H1 (cell line): ENCODE results near the gene NBEA. TPM values are rescaled to one million over a fixed set of nuclear protein-coding genes. Genes with fewer than 3 reads are reported as not detected.

Experiments
- ASH2L ChIP-seq: fragments of 200-600, 300-600 bp; sonication (generic); IDR thresholded peaks from one replicate; pipeline ENCODE4 v1.7.1; 2017; ENCODE audit warnings: low read length
- CBX8 ChIP-seq: fragments of 300-800, 300-1000 bp; sonication (generic); IDR thresholded peaks from 2 replicates; pipeline ENCODE4 v1.7.1; 2016; ENCODE audit warnings: low read depth, low read length, borderline replicate concordance
- CHD2 ChIP-seq: IDR thresholded peaks from 2 replicates; pipeline ENCODE4 v1.6.1; 2012; ENCODE audit warnings: low read length, improper control_type of control experiment
- CHD7 ChIP-seq: fragments of 300-600 bp; sonication (generic); IDR thresholded peaks from 2 replicates; pipeline ENCODE4 v1.7.1; 2012; ENCODE audit warnings: low read length, moderate library complexity, mild to moderate bottlenecking, inconsistent platforms; ENCODE audit not compliant: insufficient replicate concordance
- GTF2F1 ChIP-seq: IDR thresholded peaks from 2 replicates; pipeline ENCODE4 v1.6.1; 2012; ENCODE audit warnings: low read depth, low read length, improper control_type of control experiment, borderline replicate concordance
- KDM5A ChIP-seq: fragments of 200-600 bp; IDR thresholded peaks from 2 replicates; pipeline ENCODE4 v1.7.1; 2012; ENCODE audit warnings: mild to moderate bottlenecking, low read length, inconsistent platforms, mixed read lengths
- NRF1 ChIP-seq: IDR thresholded peaks from 2 replicates; pipeline ENCODE4 v1.6.1; 2011; ENCODE audit warnings: mild to moderate bottlenecking, low read depth, low read length, improper control_type of control experiment
- POLR2AphosphoS5 ChIP-seq: IDR thresholded peaks from 2 replicates; pipeline ENCODE4 v1.6.1; 2011; ENCODE audit warnings: low read depth, low read length
- RBBP5 ChIP-seq: IDR thresholded peaks from 2 replicates; pipeline ENCODE4 v1.7.1; 2012; ENCODE audit warnings: low read depth, mild to moderate bottlenecking, inconsistent platforms, low read length, moderate library complexity, borderline replicate concordance
- SUZ12 ChIP-seq: fragments of 200-600 bp; sonication (generic); IDR thresholded peaks from 2 replicates; pipeline ENCODE4 v1.6.1; 2012; ENCODE audit warnings: mild to moderate bottlenecking, inconsistent platforms, low read length, moderate library complexity, mixed read lengths
- TBP ChIP-seq: IDR thresholded peaks from 2 replicates; pipeline ENCODE4 v1.6.1; 2011; ENCODE audit warnings: low read depth, low read length, improper control_type of control experiment
- USF2 ChIP-seq: IDR thresholded peaks from 2 replicates; pipeline ENCODE4 v1.6.1; 2011; ENCODE audit warnings: low read length, improper control_type of control experiment
- polyA plus RNA-seq, 7 experiments: library from polyadenylated mRNA; depleted of rRNA in 3 of 7; stranded (reverse) in 5 of 7; unstranded in 2 of 7; fragments of >200 nt in 5 of 7; fragments of 200-250 nt in 2 of 7; gene quantifications; 1 replicate in 5 of 7; 2 replicates in 1 of 7; 4 replicates in 1 of 7; pipeline versions ENCODE4 v1.2.1 to v1.2.3, GENCODE V29; 2011 to 2013; ENCODE audit warnings: missing spikeins in 2 of 7, mixed read lengths in 2 of 7
- total RNA-seq: library from RNA; stranded (reverse); fragmentation: NEBNext Ultra II Directional; extraction: Animal tissue kit (Norgen Biotek cat#: 25700); gene quantifications from 2 replicates; pipeline ENCODE4 v1.2.1, GENCODE V29; 2021

The NBEA gene
- total and polyA plus RNA-seq, 2 of the 8 experiments (the other 6 are each of a cell fraction or from before 2014, with no cell fraction given): 14.2 to 21.5 TPM

- TF ChIP-seq CHD7 (no peak), NRF1 (no peak), POLR2AphosphoS5 (no peak), USF2 (no peak), CBX8 (no peak), RBBP5 (no peak), GTF2F1 (no peak), ASH2L (no peak), CHD2 (no peak), SUZ12 (no peak), TBP (no peak), KDM5A (no peak)
These were observed 412.2 kb downstream of the NBEA start (continued) for GRCh38 chr13:35354285-35354684.
